Mesendoderm (in vitro differentiated cells): Measurements from ENCODE around the gene APBA1.
"Not testable (repeated sequence)": the region's sequence is repeated elsewhere in the genome, so short reads cannot be mapped to it uniquely, and the experiment has no call there.

Experiments used
- DNase-seq: peaks from one replicate; pipeline ENCODE4 v3.0.0; 2013
- H2AK5ac ChIP-seq: 2 replicates; pipeline ENCODE4 v1.6.1; 2013; ENCODE audit warnings: low read length, inconsistent platforms
- H2BK120ac ChIP-seq: 2 replicates; pipeline ENCODE4 v1.6.1; 2013; ENCODE audit warnings: low read depth, mild to moderate bottlenecking, low read length, moderate library complexity, mixed read lengths
- H2BK15ac ChIP-seq: replicated peaks from 2 replicates; pipeline ENCODE4 v1.6.1; 2013; ENCODE audit warnings: low read depth, mild to moderate bottlenecking, moderate library complexity
- H2BK5ac ChIP-seq: 2 replicates; pipeline ENCODE4 v1.6.1; 2013; ENCODE audit warnings: low read length, inconsistent platforms
- H3K18ac ChIP-seq: 2 replicates; pipeline ENCODE4 v1.6.1; 2013; ENCODE audit warnings: mild to moderate bottlenecking, low read length, mixed read lengths
- H3K23ac ChIP-seq: one replicate; pipeline ENCODE4 v1.6.1; 2013; ENCODE audit warnings: low read length
- H3K27ac ChIP-seq: 2 replicates; pipeline ENCODE4 v1.5.1; 2013; ENCODE audit warnings: low read depth, mild to moderate bottlenecking, inconsistent platforms, low read length, moderate library complexity
- H3K27me3 ChIP-seq: 2 replicates; pipeline ENCODE4 v1.6.1; 2013; ENCODE audit warnings: low read length, control low read depth, mild to moderate bottlenecking, inconsistent platforms; ENCODE audit not compliant: insufficient read depth, poor library complexity
- H3K36me3 ChIP-seq: 2 replicates; pipeline ENCODE4 v1.6.1; 2013; ENCODE audit warnings: low read length, inconsistent platforms; ENCODE audit not compliant: control insufficient read depth, insufficient read depth
- H3K4ac ChIP-seq: one replicate; pipeline ENCODE4 v1.6.1; 2013; ENCODE audit warnings: low read depth, mild to moderate bottlenecking, low read length, moderate library complexity
- H3K4me1 ChIP-seq: 2 replicates; pipeline ENCODE4 v1.6.1; 2013; ENCODE audit warnings: low read depth, low read length, inconsistent platforms; ENCODE audit not compliant: control insufficient read depth
- H3K4me2 ChIP-seq: 2 replicates; pipeline ENCODE4 v1.6.1; 2013; ENCODE audit warnings: low read length
- H3K4me3 ChIP-seq: 2 replicates; pipeline ENCODE4 v1.5.1; 2013; ENCODE audit warnings: mild to moderate bottlenecking, low read length
- H3K56ac ChIP-seq: one replicate; pipeline ENCODE4 v1.6.1; 2013; ENCODE audit warnings: low read length
- H3K79me1 ChIP-seq: 2 replicates; pipeline ENCODE4 v1.6.1; 2013; ENCODE audit warnings: low read length, inconsistent platforms
- H3K79me2 ChIP-seq: 2 replicates; pipeline ENCODE4 v1.6.1; 2013; ENCODE audit warnings: mild to moderate bottlenecking, low read length; ENCODE audit not compliant: control insufficient read depth, insufficient read depth
- H3K9ac ChIP-seq: 2 replicates; pipeline ENCODE4 v1.6.1; 2013; ENCODE audit warnings: low read length, inconsistent platforms
- H4K5ac ChIP-seq: one replicate; pipeline ENCODE4 v1.6.1; 2013; ENCODE audit warnings: low read length
- H4K8ac ChIP-seq: one replicate; pipeline ENCODE4 v1.6.1; 2013; ENCODE audit warnings: low read depth, mild to moderate bottlenecking, control low read depth, low read length, moderate library complexity
- WGBS: extraction: QIAGEN DNeasy Blood & Tissue Kit; methylation state at CpG from one replicate; pipeline ENCODE4 v1.1.7; 2013; ENCODE audit warnings: low lambda C conversion rate, missing lambda C conversion rate; ENCODE audit not compliant: insufficient coverage; ENCODE audit errors: extremely low coverage; 5-methylcytosine and 5-hydroxymethylcytosine counted together

Gene APBA1

DNA sequence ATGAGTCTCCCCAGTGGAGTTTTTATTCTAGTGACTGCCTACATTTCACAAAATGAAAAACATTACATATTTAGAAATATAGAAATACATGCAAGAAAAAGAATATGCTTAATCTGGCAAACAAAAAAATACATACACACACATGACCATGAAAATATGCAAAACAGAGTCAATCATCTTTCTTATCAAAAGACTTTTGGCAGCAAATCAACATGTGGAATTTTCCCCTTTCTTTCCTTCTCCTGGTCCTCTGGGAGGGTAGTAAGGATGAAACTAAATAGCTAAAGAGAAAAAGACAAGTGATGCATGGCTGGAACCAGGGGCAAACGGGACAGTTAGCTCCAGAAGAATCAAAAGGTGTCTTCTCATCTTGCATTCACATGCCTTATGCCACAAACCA lies 69.4 kb downstream of the APBA1 start:
- H3K27ac ChIP-seq: no peak overlapping the region
- H3K79me2 ChIP-seq: no peaks in the 10 kb centered on the region
- H3K36me3 ChIP-seq: no peaks in the 10 kb centered on the region
- no peak overlapping the region for H3K4ac ChIP-seq
- H3K18ac ChIP-seq: no peak overlapping the region
- H3K56ac ChIP-seq: no peak overlapping the region
- no peaks in the 10 kb centered on the region for H3K27me3 ChIP-seq
- no CpG with 5 or more reads among the region's 1 CpG for WGBS
- H3K79me1 ChIP-seq: no peaks in the 10 kb centered on the region
- H4K5ac ChIP-seq: no peak overlapping the region
- no peak overlapping the region for H2BK15ac ChIP-seq
- H3K9ac ChIP-seq: no peak overlapping the region
- no peak overlapping the region for H2AK5ac ChIP-seq
- H3K23ac ChIP-seq: no peak overlapping the region
- no peak for DNase-seq
- no peak overlapping the region for H2BK120ac ChIP-seq
- no peak overlapping the region for H3K4me3 ChIP-seq
- H2BK5ac ChIP-seq: no peak overlapping the region
- no peak overlapping the region for H3K4me2 ChIP-seq
- H4K8ac ChIP-seq: no peak overlapping the region
- no peaks in the 10 kb centered on the region for H3K4me1 ChIP-seq

DNA sequence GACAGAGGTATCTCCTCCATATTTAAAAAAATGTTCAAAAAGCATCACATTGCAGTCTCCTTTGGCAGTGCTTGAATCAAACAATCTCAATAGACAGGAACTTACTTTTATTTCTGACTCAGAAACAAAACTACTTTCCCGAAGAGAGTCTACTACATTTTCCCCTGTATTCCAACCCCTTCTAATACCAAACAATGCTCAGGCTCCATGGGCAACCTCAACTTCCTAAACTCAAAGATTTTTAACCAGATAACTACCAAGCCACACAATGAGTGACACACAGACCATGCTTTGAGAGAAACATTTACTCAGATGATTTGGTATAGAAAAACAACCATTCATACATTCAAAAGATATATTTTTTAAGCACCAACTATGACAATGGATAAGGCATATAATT lies 70.5 kb downstream of the APBA1 start:
- no peak overlapping the region for H3K56ac ChIP-seq
- H2BK5ac ChIP-seq: no peak overlapping the region
- no peak overlapping the region for H2BK15ac ChIP-seq
- H3K23ac ChIP-seq: no peak overlapping the region
- no peak overlapping the region for H3K4ac ChIP-seq
- no peak overlapping the region for H3K4me2 ChIP-seq
- no peak overlapping the region for H4K8ac ChIP-seq
- no peaks in the 10 kb centered on the region for H3K79me2 ChIP-seq
- no peaks in the 10 kb centered on the region for H3K4me1 ChIP-seq
- no CpG with 5 or more reads among the region's 1 CpG for WGBS
- no peaks in the 10 kb centered on the region for H3K79me1 ChIP-seq
- no peak overlapping the region for H3K18ac ChIP-seq
- H3K4me3 ChIP-seq: no peak overlapping the region
- no peak overlapping the region for H3K27ac ChIP-seq
- H2AK5ac ChIP-seq: no peak overlapping the region
- no peak for DNase-seq
- no peaks in the 10 kb centered on the region for H3K27me3 ChIP-seq
- H3K9ac ChIP-seq: no peak overlapping the region
- H2BK120ac ChIP-seq: no peak overlapping the region
- no peak overlapping the region for H4K5ac ChIP-seq
- no peaks in the 10 kb centered on the region for H3K36me3 ChIP-seq

DNA sequence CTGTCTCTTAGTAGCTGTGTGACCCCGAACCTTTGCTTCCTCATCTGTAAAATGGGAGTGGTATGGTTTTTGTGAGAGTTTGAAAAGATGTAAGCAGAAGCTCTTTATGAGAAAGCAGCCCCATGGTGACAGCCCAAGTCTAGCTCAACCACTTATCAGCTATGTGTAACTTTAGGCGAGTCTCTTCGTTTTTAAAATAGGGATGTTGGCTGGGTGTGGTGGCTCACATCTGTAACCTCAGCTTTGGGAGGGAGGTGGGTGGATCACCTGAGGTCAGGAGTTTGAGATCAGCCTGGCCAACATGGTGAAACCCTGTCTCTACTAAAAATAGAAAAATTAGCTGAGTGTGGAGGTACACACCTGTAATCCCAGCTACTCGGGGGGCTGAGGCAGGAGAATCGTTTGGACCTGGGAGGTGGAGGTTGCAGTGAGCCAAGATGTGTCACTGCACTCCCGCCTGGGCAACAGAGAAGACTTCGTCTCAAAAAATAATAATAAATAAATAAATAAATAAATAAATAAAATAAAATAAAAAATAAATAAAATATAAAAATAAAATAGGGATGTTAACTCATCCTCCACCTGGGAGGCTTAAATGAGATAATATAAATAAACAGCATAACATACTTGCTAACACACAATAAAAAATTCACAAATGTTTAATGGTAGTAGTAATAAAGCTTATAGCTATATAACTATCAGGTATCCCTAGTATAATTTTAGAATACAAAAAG lies 71.7 kb downstream of the APBA1 start:
- no peak overlapping the region for H3K56ac ChIP-seq
- no peak overlapping the region for H3K4me2 ChIP-seq
- no peaks in the 10 kb centered on the region for H3K4me1 ChIP-seq
- no peak overlapping the region for H3K23ac ChIP-seq
- no peak overlapping the region for H3K4me3 ChIP-seq
- no peaks in the 10 kb centered on the region for H3K27me3 ChIP-seq
- no peaks in the 10 kb centered on the region for H3K36me3 ChIP-seq
- H2BK5ac ChIP-seq: no peak overlapping the region
- H3K27ac ChIP-seq: no peak overlapping the region
- H3K18ac ChIP-seq: no peak overlapping the region
- no peak overlapping the region for H3K4ac ChIP-seq
- no peak overlapping the region for H2AK5ac ChIP-seq
- no peak for DNase-seq
- H2BK120ac ChIP-seq: no peak overlapping the region
- no peak overlapping the region for H4K8ac ChIP-seq
- H2BK15ac ChIP-seq: no peak overlapping the region
- H3K79me2 ChIP-seq: no peaks in the 10 kb centered on the region
- no peaks in the 10 kb centered on the region for H3K79me1 ChIP-seq
- no CpG with 5 or more reads among the region's 7 CpGs for WGBS
- no peak overlapping the region for H4K5ac ChIP-seq
- no peak overlapping the region for H3K9ac ChIP-seq

DNA sequence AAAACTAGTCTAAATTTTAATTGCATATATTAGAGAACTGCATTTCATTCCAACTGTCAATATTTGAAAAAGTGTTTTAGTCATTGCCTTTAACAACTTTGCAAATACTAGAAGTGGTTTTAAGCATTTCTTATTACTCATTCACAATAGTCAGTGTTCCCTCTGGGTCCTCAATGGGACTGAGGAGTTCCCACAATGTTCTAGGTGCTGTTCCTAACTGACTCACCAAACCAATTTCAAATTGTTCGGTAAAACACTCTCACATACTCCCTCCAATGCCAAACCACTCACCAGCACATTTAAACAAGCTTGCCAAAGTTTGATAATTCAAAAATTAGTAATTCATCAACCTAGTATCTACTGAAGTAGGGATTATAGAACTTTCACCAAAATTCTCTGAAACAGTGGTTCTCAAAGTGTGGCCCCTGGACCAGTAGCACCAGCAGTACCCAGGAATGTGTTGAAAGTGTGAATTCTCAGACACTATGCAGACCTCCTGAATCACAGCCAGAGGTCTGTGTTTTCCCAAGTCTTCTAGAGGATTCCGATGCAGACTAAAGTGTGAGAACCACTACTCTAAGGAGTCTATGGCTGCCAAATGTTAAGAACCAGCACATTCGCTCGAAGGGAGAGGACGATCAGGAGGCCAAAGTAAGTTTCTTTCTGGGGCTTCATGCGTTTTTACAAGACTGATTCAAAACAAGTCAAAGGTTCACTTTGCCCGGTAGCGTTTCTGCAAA lies 72.8 kb downstream of the APBA1 start:
- H3K18ac ChIP-seq: no peak overlapping the region

DNA sequence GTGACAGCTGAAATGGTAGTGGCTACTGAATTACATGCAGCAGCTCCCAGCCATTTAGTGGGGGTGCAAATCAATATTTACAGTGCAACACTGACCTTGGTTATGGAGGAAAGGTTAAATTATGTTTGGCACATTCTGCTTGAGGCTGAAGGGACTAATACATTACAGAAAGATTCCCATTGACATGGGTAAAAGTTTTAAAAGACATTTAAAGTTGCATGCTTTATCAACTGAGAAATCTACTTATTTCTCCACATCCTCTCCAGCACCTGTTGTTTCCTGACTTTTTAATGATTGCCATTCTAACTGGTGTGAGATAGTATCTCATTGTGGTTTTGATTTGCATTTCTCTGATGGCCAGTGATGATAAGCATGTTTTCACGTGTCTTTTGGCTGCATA lies 75.3 kb downstream of the APBA1 start:
- H3K4me2 ChIP-seq, H3K9ac ChIP-seq, H2BK15ac ChIP-seq, H3K4ac ChIP-seq, H2BK5ac ChIP-seq, H3K23ac ChIP-seq, H4K5ac ChIP-seq, H2BK120ac ChIP-seq, H3K56ac ChIP-seq, H3K27ac ChIP-seq, H2AK5ac ChIP-seq, H3K79me1 ChIP-seq, H3K79me2 ChIP-seq, DNase-seq, H3K36me3 ChIP-seq, H3K4me1 ChIP-seq, H3K27me3 ChIP-seq, H3K4me3 ChIP-seq, H3K18ac ChIP-seq, H4K8ac ChIP-seq: not testable (repeated sequence)
- no CpG with 5 or more reads among the region's 1 CpG for WGBS

More for the DNA sequence above, 72.8 kb downstream of the APBA1 start:
- Histone ChIP-seq H3K56ac (no peak overlapping the region), H2AK5ac (no peak overlapping the region), H3K79me2 (no peaks in the 10 kb centered on the region), H2BK15ac (no peak overlapping the region), H3K9ac (no peak overlapping the region), H3K4me3 (no peak overlapping the region), H4K5ac (no peak overlapping the region), H3K4me2 (no peak overlapping the region), H3K4ac (no peak overlapping the region), H3K27me3 (no peaks in the 10 kb centered on the region), H3K36me3 (no peaks in the 10 kb centered on the region), H4K8ac (no peak overlapping the region), H2BK5ac (no peak overlapping the region), H3K79me1 (no peaks in the 10 kb centered on the region), H2BK120ac (no peak overlapping the region), H3K27ac (no peak overlapping the region), H3K23ac (no peak overlapping the region), H3K4me1 (no peaks in the 10 kb centered on the region)
- peak; percentile 30 for DNase-seq
- WGBS: no CpG with 5 or more reads among the region's 8 CpGs
